ENCODE results near the gene GRIK5. TPM values are rescaled to one million over a fixed set of nuclear protein-coding genes. Genes with fewer than 3 reads are reported as not detected.

Gene GRIK5
- total RNA-seq, 4 donors from 2014 or later, result 0.22 to 0.33 TPM; not detected in 2

GRCh38 chr19:42102877-42103276 lies 32.9 kb upstream of the GRIK5 start:
- TF ChIP-seq CTCF (IDR thresholded peaks at IDR 0.05; ENCODE audit: low read depth), result no peak

- TF ChIP-seq CTCF (IDR thresholded peaks at IDR 0.05; ENCODE audit: low read depth), result no peak
Observed at GRCh38 chr19:42099336-42099925, 29.4 kb upstream of the GRIK5 start.

GRCh38 chr19:42098781-42099180 lies 28.8 kb upstream of the GRIK5 start:
- TF ChIP-seq CTCF (IDR thresholded peaks at IDR 0.05; ENCODE audit: low read depth), result no peak

GRCh38 chr19:42097461-42097860 lies 27.5 kb upstream of the GRIK5 start:
- no peak for TF ChIP-seq CTCF (IDR thresholded peaks at IDR 0.05; ENCODE audit: low read depth)

GRCh38 chr19:42096255-42096837 lies 26.3 kb upstream of the GRIK5 start:
- TF ChIP-seq CTCF (IDR thresholded peaks at IDR 0.05; ENCODE audit: low read depth), result no peak

- TF ChIP-seq CTCF (IDR thresholded peaks at IDR 0.05; ENCODE audit: low read depth), result no peak
Observed at GRCh38 chr19:42095814-42096230, 25.8 kb upstream of the GRIK5 start.

GRCh38 chr19:42095142-42095813 lies 25.3 kb upstream of the GRIK5 start:
- TF ChIP-seq CTCF (IDR thresholded peaks at IDR 0.05; ENCODE audit: low read depth), result no peak
